EL (cell line): ENCODE results near the gene DYNAP.

ENCODE experiments used
- DNase-seq: peaks from one replicate; pipeline ENCODE4 v3.0.0-alpha.2; 2016

The DYNAP gene

GRCh38 chr18:54590945-54591344, at the start of gene DYNAP:
Gene DYNAP (plus strand): TSS chr18:54591245. CDS start chr18:54591283, 38 bp downstream.
- DNase-seq = no peak

- DNase-seq = no peak
Observed at GRCh38 chr18:54551590-54551989, 39.5 kb upstream of the DYNAP start.

- DNase-seq = no peak
Observed at GRCh38 chr18:54555286-54555685, 35.8 kb upstream of the DYNAP start.

- no peak for DNase-seq
Observed at GRCh38 chr18:54555996-54556395, 35.0 kb upstream of the DYNAP start.

- no peak for DNase-seq
Observed at GRCh38 chr18:54557958-54558357, 33.1 kb upstream of the DYNAP start.

GRCh38 chr18:54558609-54559585, 32.1 kb upstream of the DYNAP start:
- DNase-seq = peak; percentile 5

GRCh38 chr18:54561706-54562267, 29.3 kb upstream of the DYNAP start:
- DNase-seq = no peak

- DNase-seq = no peak
Observed at GRCh38 chr18:54580202-54580729, 10.8 kb upstream of the DYNAP start.

GRCh38 chr18:54584065-54584464, 7.0 kb upstream of the DYNAP start:
- DNase-seq = no peak

GRCh38 chr18:54585743-54586142, 5.3 kb upstream of the DYNAP start:
- no peak for DNase-seq

- no peak for DNase-seq
Observed at GRCh38 chr18:54604211-54604610, 13.2 kb downstream of the DYNAP start.

GRCh38 chr18:54606835-54607212, 15.8 kb downstream of the DYNAP start:
- no peak for DNase-seq

GRCh38 chr18:54607213-54608027, 16.4 kb downstream of the DYNAP start:
- DNase-seq = no peak

GRCh38 chr18:54608028-54608642, 17.1 kb downstream of the DYNAP start:
- peak; percentile 25 for DNase-seq

- DNase-seq = no peak
Observed at GRCh38 chr18:54611816-54612215, 20.8 kb downstream of the DYNAP start.

GRCh38 chr18:54612237-54612636, 21.2 kb downstream of the DYNAP start:
- DNase-seq = no peak

- DNase-seq = no peak
Observed at GRCh38 chr18:54613174-54613573, 22.1 kb downstream of the DYNAP start.

- no peak for DNase-seq
Observed at GRCh38 chr18:54616220-54616848, 25.3 kb downstream of the DYNAP start.

GRCh38 chr18:54622084-54622483, 31.0 kb downstream of the DYNAP start:
- no peak for DNase-seq

- DNase-seq = no peak
Observed at GRCh38 chr18:54626779-54627178, 35.7 kb downstream of the DYNAP start.

- no peak for DNase-seq
Observed at GRCh38 chr18:54630963-54631362, 39.9 kb downstream of the DYNAP start.

- no peak for DNase-seq
Observed at GRCh38 chr18:54636217-54636616, 45.2 kb downstream of the DYNAP start.
